K562 (cell line): ENCODE data around the gene ZNF609. TPM values are rescaled to one million over a fixed set of nuclear protein-coding genes. Genes with fewer than 3 reads are reported as not detected.

Source experiments
- BCOR ChIP-seq: fragments of 450-650 bp; IDR thresholded peaks from 2 replicates; pipeline ENCODE4 v1.6.1; 2016
- DPF2 ChIP-seq: fragments of 450-650 bp; IDR thresholded peaks from 2 replicates; pipeline ENCODE4 v1.6.1; 2016
- ELF1 ChIP-seq: fragments of 200-800 bp; sonication (Bioruptor generic); IDR thresholded peaks from 2 replicates; pipeline ENCODE4 v1.6.1; 2016; ENCODE audit warnings: missing genetic modification characterization, missing compliant biosample characterization
- FOXJ2 ChIP-seq: fragments of 200-800 bp; sonication (Bioruptor generic); IDR thresholded peaks from 2 replicates; pipeline ENCODE4 v1.6.1; 2016; ENCODE audit warnings: missing genetic modification characterization, missing compliant biosample characterization
- FOXP1 ChIP-seq: sonication (generic); formaldehyde crosslinking; IDR thresholded peaks from 2 replicates; pipeline ENCODE4 v1.8.0; 2022; ENCODE audit warnings: mild to moderate bottlenecking, missing genetic modification reagents
- NFE2L1 ChIP-seq: fragments of 450-650 bp; IDR thresholded peaks from 2 replicates; pipeline ENCODE4 v1.6.1; 2016; ENCODE audit warnings: missing genetic modification characterization, low read depth, mild to moderate bottlenecking, missing compliant biosample characterization, moderate library complexity, borderline replicate concordance
- POLR2AphosphoS5 ChIP-seq: IDR thresholded peaks from 2 replicates; pipeline ENCODE4 v1.6.1; 2011; ENCODE audit warnings: mild to moderate bottlenecking, low read depth, low read length, moderate library complexity; ENCODE audit not compliant: control insufficient read depth, insufficient read depth
- POLR2G ChIP-seq: fragments of 200-400 bp; formaldehyde crosslinking; IDR thresholded peaks from 2 replicates; pipeline ENCODE4 v1.6.1; 2017; ENCODE audit warnings: low read depth, mild to moderate bottlenecking, antibody characterized with exemption, low read length, moderate library complexity
- RCOR1 ChIP-seq, 2 experiments: IDR thresholded peaks; 2 replicates each; pipeline ENCODE4 v1.6.1; 2012; ENCODE audit warnings: low read depth in 2 of 2, low read length in 2 of 2, borderline replicate concordance in 1 of 2, improper control_type of control experiment in 1 of 2
- U2AF2 ChIP-seq: fragments of 200-400 bp; formaldehyde crosslinking; optimal IDR thresholded peaks from 2 replicates; pipeline ENCODE3; 2017; ENCODE audit warnings: low read depth, mild to moderate bottlenecking, low read length
- ZNF384 ChIP-seq: IDR thresholded peaks from 2 replicates; pipeline ENCODE4 v1.6.1; 2012; ENCODE audit warnings: low read depth, low read length, improper control_type of control experiment
- ZNF695 ChIP-seq: fragments of 450-650 bp; formaldehyde crosslinking; IDR thresholded peaks from 2 replicates; pipeline ENCODE4 v1.4.0; 2020; ENCODE audit warnings: mild to moderate bottlenecking, moderate library complexity
- ZNF778 ChIP-seq: fragments of 450-650 bp; formaldehyde crosslinking; IDR thresholded peaks from 2 replicates; pipeline ENCODE4 v1.4.0; 2020; ENCODE audit warnings: mild to moderate bottlenecking, moderate library complexity
- ZZZ3 ChIP-seq: fragments of 450-650 bp; IDR thresholded peaks from 2 replicates; pipeline ENCODE4 v1.6.1; 2016; ENCODE audit warnings: antibody characterized with exemption, mild to moderate bottlenecking, moderate library complexity
- polyA plus RNA-seq, 8 experiments: library from polyadenylated mRNA; depleted of rRNA in 4 of 8; stranded (reverse) in 5 of 8; unstranded in 3 of 8; fragments of >200 nt; fragmentation: Nextera tagmentation in 2 of 8; fragmentation: Illumina TruSeq in 1 of 8; extraction: Ambion mirVana in 2 of 8; extraction: Trizol in 1 of 8; gene quantifications; 2 replicates each; pipeline versions ENCODE4 v1.2.1 to v1.2.3, GENCODE V29; 2011 to 2014; ENCODE audit warnings: inconsistent platforms in 1 of 8, missing spikeins in 1 of 8
- total RNA-seq, 7 experiments: library from RNA; depleted of rRNA in 6 of 7; stranded (reverse); fragments of >200 nt in 6 of 7; fragmentation: Illumina TruSeq in 2 of 7; extraction: Trizol in 2 of 7; gene quantifications; 2 replicates each; pipeline versions ENCODE4 v1.2.1 to v1.2.3, GENCODE V29; 2011 to 2021; ENCODE audit warnings: low replicate concordance in 1 of 7
- TF ChIP-seq, protein P1 (sequence below): sonication (generic); IDR thresholded peaks from 2 replicates; pipeline ENCODE4 v1.6.1; 2016
- TF ChIP-seq, protein P2 (sequence below): sonication (generic); formaldehyde crosslinking; IDR thresholded peaks from 2 replicates; pipeline ENCODE4 v1.9.0; 2022; ENCODE audit warnings: mild to moderate bottlenecking, missing genetic modification reagents
- TF ChIP-seq, protein P3 (sequence below), 2 experiments: fragments of 450-650 bp; formaldehyde crosslinking in 1 of 2; IDR thresholded peaks; 2 replicates each; pipeline versions ENCODE4 v1.4.0 to v1.6.1; 2014 to 2020; ENCODE audit warnings: mild to moderate bottlenecking in 2 of 2, borderline replicate concordance in 1 of 2, low read depth in 1 of 2

The ZNF609 gene
- total and polyA plus RNA-seq, 9 of the 15 experiments (the other 6 are each of a cell fraction or from before 2014, with no cell fraction given): 3.0 to 38.7 (median 17.8) TPM

DNA sequence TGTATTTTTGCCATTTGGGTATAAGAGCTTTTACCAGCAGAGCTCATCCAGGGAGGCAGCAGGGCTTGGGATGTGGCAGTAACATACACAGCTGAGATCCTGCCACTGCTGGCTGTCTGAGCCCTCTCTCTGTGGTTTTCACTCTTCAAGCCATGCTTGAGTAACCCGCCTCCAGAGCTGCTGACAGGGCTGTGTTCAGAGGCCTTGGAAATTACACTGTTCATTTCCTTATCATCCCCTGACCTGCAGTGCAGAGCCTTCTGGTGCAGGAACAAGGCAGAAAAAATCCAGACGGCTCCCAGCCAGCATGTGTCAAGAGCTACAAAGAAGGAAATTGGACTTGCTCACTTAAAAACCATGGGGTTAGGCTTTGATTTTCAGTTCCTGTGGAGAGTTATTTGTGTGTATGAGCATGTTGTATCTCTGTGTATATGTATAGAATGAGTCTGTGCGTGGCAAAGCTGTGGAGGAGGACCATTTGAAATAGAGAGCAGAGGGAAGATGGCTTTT, 47.0 kb downstream of the ZNF609 start (continued):
- TF ChIP-seq, protein P1, sequence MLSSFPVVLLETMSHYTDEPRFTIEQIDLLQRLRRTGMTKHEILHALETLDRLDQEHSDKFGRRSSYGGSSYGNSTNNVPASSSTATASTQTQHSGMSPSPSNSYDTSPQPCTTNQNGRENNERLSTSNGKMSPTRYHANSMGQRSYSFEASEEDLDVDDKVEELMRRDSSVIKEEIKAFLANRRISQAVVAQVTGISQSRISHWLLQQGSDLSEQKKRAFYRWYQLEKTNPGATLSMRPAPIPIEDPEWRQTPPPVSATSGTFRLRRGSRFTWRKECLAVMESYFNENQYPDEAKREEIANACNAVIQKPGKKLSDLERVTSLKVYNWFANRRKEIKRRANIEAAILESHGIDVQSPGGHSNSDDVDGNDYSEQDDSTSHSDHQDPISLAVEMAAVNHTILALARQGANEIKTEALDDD: peak; percentile 61; the same call in 1 of the 2 replicates
- TF ChIP-seq POLR2G (no peak), FOXP1 (CRISPR knock-in tag) (no peak), ZNF384 (0 out of 2 replicates have a peak, but pooled peaks have one; percentile 28), FOXJ2 (tag) (no peak), U2AF2 (no peak), RCOR1 (IDR thresholded peaks at IDR 0.05; ENCODE audit: borderline replicate concordance in 1 of 2, low read depth in 2 of 2, low read length in 2 of 2) (peak in 1 of 2 experiments; percentile 74; a peak in 2 of 4 replicates), POLR2AphosphoS5 (0 out of 2 replicates have a peak, but pooled peaks have one; percentile 31), NFE2L1 (tag) (no peak), ZNF695 (CRISPR knock-in tag) (no peak), DPF2 (peak; percentile 64), ELF1 (tag) (no peak), BCOR (no peak), ZZZ3 (no peak), ZNF778 (no peak)
- TF ChIP-seq, protein P2, sequence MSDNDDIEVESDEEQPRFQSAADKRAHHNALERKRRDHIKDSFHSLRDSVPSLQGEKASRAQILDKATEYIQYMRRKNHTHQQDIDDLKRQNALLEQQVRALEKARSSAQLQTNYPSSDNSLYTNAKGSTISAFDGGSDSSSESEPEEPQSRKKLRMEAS (CRISPR knock-in tag): no peak
- TF ChIP-seq, protein P3, sequence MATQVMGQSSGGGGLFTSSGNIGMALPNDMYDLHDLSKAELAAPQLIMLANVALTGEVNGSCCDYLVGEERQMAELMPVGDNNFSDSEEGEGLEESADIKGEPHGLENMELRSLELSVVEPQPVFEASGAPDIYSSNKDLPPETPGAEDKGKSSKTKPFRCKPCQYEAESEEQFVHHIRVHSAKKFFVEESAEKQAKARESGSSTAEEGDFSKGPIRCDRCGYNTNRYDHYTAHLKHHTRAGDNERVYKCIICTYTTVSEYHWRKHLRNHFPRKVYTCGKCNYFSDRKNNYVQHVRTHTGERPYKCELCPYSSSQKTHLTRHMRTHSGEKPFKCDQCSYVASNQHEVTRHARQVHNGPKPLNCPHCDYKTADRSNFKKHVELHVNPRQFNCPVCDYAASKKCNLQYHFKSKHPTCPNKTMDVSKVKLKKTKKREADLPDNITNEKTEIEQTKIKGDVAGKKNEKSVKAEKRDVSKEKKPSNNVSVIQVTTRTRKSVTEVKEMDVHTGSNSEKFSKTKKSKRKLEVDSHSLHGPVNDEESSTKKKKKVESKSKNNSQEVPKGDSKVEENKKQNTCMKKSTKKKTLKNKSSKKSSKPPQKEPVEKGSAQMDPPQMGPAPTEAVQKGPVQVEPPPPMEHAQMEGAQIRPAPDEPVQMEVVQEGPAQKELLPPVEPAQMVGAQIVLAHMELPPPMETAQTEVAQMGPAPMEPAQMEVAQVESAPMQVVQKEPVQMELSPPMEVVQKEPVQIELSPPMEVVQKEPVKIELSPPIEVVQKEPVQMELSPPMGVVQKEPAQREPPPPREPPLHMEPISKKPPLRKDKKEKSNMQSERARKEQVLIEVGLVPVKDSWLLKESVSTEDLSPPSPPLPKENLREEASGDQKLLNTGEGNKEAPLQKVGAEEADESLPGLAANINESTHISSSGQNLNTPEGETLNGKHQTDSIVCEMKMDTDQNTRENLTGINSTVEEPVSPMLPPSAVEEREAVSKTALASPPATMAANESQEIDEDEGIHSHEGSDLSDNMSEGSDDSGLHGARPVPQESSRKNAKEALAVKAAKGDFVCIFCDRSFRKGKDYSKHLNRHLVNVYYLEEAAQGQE (IDR thresholded peaks at IDR 0.05; ENCODE audit: borderline replicate concordance): no peak
- TF ChIP-seq, protein P3 (CRISPR knock-in tag; IDR thresholded peaks at IDR 0.05; ENCODE audit: low read depth): no peak
